Measurements from ENCODE around the gene PRLH.
A peak's percentile ranks its signal among the peaks of the same experiment; 100 is the strongest.
"Not testable (repeated sequence)": the region's sequence is repeated elsewhere in the genome, so short reads cannot be mapped to it uniquely, and the experiment has no call there.

The PRLH gene

DNA sequence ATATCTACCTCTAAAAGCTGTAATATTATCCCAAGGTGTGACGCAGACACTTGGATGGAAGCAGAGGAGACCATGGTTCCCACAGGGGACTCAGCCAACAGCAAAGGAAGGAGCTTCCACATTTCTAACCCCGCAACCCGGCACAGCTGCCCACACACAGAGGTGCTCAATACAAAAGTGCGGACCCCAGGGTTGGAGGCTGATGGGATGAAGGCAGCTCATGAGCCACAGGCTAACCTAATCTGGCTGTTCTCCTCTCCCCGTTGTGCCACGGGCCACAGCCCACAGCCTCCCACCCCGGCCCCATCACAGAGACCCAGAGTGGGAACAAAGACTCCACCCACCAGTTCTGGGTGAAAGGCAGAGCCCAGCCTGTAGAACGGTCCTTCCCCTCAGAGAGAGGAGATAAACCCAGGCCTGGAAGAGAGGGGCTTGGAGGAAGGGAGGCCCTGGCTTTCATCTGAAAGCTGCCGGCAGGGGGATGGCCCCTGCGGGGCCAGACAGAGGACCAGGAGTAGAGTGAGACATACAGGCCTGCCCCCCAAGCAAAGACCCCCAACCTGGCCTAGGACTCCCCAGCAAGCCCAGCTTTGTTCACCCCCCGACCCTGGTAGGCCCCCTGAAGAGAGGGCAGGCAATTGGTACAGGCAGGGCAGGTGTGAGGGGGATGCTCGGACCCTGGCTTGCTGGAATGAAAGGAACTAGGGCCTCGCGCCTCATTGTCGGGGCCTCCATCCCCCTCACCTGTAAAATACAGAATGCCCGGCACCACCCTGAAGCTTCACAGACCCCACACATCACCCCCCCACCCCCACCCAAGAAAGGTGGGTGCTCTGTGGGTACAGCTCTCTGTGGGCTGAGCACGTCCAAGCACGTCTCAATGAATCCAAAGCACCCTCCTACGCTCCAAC, 17.3 kb downstream of the PRLH start:
- no peak for DNase-seq

DNA sequence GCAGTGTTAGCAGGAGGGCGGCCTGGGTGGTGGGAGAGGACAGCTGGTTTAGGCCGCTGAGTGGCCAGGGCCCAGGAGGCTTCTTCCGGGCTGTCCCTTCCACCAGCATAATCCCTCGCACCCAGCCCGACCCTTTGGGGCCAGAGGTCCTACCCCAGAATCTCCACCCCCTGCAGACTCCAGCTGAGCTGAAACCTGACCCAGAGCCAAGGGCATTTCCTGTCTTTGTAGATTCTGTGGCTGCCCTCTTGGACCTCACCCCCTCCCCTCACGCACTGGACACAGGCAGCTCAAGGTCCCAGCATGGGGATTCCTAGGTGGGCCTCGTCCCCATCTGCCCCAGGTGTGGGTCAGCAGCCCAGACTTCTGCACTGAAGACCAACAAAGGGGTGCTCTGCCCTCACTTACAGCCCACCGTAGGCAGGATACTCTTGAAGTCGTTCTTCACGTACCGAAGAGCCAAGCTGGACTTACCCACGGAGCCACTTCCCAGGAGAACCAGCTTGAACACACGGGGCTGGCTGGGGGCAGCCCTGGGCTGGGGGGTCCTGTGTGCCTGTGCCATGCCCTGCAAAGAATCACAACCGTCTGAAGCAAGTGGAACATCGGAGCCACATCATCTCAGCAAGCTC, 19.3 kb downstream of the PRLH start:
- no peak for DNase-seq

- no peak for DNase-seq
Measured at GRCh38 chr2:237588044-237588696, 21.8 kb downstream of the PRLH start.

- DNase-seq, result no peak
Measured at GRCh38 chr2:237590272-237591140, 24.1 kb downstream of the PRLH start, which contains the start of gene RAB17. RAB17 (minus strand) TSS chr2:237590734; CDS start chr2:237586154, 4,580 bp downstream.

- peak; percentile 23 for DNase-seq
Measured at GRCh38 chr2:237591141-237591881, 24.9 kb downstream of the PRLH start.

- DNase-seq, result no peak
Measured at GRCh38 chr2:237592425-237592980, 26.1 kb downstream of the PRLH start.

DNA sequence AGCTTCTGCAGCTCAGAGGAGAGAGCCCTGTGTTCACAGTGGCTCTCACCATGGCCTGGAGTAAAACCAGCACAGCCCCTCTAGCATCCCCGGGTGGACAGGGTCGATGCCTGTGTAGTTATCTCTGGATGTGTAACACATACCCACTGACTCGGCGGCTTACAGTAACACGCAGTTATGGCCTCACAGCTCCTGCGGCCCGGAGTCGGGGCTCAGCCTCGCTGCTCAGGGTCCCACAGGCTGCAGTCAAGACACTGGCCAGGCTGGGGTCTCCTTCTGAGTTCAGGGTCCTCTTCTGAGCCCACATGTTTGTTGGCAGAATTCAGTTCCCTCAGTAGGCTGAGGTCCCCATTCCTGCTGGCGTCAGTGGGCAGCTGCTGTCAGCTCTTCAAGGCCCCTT, 26.7 kb downstream of the PRLH start:
- no peak for DNase-seq

- DNase-seq, result no peak
Measured at GRCh38 chr2:237593596-237594320, 27.4 kb downstream of the PRLH start.

- DNase-seq, result no peak
Measured at GRCh38 chr2:237594514-237594871, 28.1 kb downstream of the PRLH start.

- not testable (repeated sequence) for DNase-seq
Measured at GRCh38 chr2:237595829-237596519, 29.6 kb downstream of the PRLH start.

DNA sequence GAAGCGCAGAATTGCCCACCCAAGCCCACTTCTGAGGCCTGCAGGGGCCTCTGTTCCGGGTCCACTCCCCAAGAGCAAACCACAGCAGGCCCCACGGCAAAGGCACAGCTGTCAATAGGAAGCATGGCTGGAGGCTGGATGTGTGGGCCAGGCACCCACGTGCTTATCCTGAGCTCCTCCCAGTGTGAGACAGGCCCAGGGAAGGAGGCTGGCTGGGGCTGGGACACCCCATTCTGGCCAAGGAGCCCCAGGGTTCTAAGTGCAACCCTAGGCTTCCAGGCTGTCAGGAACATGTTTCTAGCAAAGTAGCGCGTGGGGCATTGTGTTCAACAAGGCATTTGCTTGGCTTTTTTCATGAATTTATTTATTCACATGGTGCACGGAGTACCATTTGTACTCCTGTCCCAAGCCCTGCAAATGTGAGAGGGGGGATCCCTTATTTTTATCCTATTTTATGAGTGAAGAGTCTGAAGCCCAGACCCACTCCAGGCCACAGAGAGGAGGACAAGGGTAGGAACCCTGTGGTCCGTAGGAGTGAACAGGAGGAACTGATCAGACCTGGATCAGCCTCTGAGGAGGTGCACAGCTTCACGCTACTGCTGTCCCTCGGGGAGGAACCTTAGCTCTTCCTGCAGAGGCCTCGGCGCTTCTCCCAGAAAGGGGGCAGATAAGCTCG, 30.3 kb downstream of the PRLH start:
- no peak for DNase-seq

DNA sequence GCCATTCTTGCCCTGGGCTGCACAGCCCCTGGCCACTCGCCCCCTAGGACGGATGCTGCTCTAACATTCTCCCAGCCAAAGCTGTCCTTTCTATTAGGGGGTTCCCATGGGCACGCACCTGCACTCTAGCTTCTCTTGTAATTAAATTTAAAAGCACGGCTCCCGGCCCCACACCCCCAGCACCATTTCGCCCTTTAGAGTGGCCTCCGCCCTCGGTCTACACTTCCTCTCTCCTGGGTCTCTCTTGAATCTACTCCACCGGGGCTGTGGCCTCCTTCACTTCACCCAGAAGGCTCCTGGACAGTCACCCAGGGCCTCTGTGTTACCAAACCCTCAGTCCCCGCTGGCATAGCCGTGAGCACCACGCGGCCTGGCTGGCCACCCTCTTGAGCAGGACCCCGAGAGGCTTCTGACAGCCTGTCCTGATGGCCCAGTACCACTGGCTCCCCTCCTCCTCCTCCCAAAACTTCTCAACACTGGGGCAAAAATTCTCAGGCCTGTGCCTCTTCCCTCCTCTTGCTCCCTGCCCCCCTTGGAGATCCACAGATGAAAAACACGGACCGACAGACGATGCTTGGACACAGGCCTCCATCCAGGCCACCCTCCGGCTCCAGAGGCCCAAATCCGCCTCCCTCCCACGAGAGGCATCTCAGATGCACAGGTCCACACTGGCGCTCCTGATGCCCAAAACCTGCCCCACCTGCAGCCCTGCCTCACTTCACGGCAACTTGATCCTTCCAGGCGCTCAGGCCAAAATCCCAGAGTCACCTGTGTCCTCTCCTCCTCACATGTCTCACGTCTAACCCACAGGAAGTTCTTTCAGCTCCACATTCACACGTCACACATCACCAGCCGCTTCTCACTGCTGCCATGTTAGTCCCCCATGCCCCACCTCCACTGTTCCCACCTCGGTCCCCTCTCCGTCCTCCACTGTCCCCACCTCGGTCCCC, 31.1 kb downstream of the PRLH start:
- no peak for DNase-seq

DNA sequence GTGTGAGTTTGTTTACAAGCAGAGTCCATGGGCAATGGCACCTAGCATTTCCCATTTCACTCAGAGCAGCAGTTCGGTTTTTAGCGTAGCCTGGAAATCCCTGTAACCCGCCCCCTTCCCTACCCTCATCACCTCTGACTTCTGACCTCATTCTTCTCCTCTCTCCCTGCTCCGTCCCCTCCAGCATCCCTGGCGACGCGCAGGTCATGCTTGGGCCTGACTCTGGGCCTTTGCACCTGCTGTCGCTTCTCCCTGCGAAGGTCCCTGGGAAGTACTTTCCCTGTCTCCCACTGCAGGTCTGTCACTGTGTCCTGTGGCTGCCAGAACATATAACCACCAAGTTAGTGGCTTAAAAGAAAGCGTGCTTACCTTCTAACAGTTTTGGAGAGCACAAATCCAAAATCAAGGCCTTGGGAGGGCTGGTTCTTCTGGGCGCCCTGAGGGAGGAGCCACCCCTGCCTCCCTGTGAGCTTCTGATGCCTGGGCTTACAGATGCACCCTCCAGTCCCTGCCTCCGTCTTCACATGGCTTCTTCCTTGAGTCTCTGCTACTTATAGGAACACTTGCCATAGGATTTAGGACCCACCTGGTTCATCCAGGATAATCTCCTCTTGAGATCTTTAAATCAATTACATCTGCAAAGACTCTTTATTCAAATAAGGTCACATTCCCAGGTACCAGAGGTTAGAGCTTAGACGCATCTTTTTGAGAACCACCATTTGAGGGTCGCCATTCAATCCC, 32.3 kb downstream of the PRLH start:
- DNase-seq, result no peak

- no peak for DNase-seq
Measured at GRCh38 chr2:237599465-237600110, 33.2 kb downstream of the PRLH start.

DNA sequence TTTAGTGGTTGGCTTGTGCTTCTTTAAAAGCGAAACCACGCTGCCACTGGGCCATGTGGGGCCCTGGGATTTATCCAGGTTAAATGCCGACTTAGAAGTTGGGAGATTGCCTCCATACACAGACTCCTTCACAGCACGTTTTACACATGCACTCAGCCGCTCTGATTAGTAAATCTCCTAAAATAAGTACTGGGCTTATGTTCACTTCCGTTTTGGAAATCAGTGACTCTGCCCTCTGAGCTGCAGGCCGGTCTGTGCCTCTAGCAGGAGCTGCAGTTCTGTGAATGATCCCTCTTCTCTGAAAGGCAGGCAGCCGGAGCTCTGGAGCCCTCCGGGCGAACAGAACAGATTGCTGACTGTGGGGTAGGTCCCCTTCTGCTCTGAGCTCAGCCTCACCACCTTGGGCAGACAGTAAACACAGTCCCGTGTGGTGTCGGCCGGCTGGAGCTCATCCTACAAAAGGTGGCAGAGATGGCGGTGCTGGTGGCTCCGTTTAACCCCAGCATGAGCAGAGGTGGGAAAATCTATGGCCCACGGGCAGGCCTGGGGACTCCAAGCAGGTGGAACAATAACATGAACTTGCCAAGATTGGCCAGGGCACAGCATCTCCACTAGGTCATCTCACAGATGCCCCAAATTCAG, 34.0 kb downstream of the PRLH start:
- DNase-seq, result no peak

DNA sequence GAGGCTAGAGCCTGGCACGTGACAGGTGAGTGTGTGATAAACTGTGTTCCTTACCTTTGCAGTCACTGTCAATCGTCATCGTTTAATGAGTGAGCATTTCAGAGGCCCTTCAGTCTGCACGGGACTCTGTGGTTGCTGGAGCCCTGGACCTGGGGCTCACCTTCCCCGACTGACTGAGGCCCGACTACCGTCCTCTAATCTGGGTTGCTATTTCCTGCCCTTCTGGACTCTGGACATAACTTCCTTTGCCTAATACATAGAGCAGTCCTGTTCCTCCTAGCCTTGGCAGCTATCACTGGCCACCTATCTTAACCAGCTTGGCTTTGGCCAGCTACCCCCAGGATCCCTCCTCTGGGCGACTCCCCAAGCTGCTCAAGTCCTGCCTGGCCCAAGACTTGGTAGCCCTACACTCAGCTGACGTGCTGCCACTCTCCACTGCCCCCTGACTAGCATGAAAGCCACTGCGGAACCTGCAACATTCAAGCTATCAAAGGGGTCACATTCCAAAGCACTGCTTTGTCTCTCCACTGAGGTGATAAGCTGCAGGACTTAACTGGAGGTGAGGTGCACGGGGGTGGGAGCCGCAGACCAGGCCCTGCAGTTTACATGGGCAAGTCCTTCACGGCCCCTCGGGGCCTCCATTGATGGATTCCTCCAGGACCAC, 35.2 kb downstream of the PRLH start:
- no peak for DNase-seq
